Astrocyte of the spinal cord (primary cell): Measurements from ENCODE around the gene PCNA.

Experiments
- DNase-seq: peaks from one replicate; pipeline ENCODE4 v3.0.0; 2011; ENCODE audit warnings: low read depth, low spot score
- H3K4me3 ChIP-seq: 2 replicates; pipeline ENCODE4 v1.5.1; 2011; ENCODE audit warnings: low read depth, mild to moderate bottlenecking, low read length, moderate library complexity
- in situ Hi-C: cut with HindIII; loops from 2 replicates; pipeline ENCODE4 v1.10.0; 2017; ENCODE audit warnings: low sequenced_read_pairs
- TF ChIP-seq, protein P1 (sequence below): IDR thresholded peaks from 2 replicates; pipeline ENCODE4 v1.5.1; 2012; ENCODE audit warnings: low read depth, mild to moderate bottlenecking, low read length, inconsistent platforms

The PCNA gene

DNA sequence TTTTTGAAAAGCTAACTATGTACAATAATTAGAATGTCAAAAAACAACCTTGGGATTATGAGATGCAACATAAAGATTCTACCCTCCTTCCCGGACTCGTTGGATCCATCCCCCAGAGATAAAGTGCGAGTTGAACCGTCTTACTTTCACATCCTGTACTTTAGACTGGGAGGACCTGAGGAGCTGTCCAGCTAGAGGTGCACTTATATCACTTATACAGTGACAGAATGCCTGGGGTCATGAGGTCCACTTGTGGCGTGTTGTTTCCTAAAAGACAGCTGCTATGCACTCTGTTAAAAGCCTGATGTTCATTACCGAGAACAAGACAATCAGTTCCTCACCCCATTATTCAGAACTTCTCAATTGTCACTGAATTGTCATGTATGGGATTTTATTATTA lies 9.1 kb upstream of the PCNA start:
- TF ChIP-seq, protein P1, sequence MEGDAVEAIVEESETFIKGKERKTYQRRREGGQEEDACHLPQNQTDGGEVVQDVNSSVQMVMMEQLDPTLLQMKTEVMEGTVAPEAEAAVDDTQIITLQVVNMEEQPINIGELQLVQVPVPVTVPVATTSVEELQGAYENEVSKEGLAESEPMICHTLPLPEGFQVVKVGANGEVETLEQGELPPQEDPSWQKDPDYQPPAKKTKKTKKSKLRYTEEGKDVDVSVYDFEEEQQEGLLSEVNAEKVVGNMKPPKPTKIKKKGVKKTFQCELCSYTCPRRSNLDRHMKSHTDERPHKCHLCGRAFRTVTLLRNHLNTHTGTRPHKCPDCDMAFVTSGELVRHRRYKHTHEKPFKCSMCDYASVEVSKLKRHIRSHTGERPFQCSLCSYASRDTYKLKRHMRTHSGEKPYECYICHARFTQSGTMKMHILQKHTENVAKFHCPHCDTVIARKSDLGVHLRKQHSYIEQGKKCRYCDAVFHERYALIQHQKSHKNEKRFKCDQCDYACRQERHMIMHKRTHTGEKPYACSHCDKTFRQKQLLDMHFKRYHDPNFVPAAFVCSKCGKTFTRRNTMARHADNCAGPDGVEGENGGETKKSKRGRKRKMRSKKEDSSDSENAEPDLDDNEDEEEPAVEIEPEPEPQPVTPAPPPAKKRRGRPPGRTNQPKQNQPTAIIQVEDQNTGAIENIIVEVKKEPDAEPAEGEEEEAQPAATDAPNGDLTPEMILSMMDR, result no peak
- no peak overlapping the region for H3K4me3 ChIP-seq
- in situ Hi-C loops, result no loop called here
- DNase-seq, result no peak

- DNase-seq, result no peak
- TF ChIP-seq, protein P1, result no peak
- in situ Hi-C loops, result no loop called here
- H3K4me3 ChIP-seq, result peak overlapping the region; percentile 82
Observed at GRCh38 chr20:5127859-5128424, 8.2 kb upstream of the PCNA start.

- H3K4me3 ChIP-seq, result peak overlapping the region; percentile 82
- TF ChIP-seq, protein P1, result no peak
- DNase-seq, result peak; percentile 41
- in situ Hi-C loops, result no loop called here
Observed at GRCh38 chr20:5127204-5127858, 7.6 kb upstream of the PCNA start.

DNA sequence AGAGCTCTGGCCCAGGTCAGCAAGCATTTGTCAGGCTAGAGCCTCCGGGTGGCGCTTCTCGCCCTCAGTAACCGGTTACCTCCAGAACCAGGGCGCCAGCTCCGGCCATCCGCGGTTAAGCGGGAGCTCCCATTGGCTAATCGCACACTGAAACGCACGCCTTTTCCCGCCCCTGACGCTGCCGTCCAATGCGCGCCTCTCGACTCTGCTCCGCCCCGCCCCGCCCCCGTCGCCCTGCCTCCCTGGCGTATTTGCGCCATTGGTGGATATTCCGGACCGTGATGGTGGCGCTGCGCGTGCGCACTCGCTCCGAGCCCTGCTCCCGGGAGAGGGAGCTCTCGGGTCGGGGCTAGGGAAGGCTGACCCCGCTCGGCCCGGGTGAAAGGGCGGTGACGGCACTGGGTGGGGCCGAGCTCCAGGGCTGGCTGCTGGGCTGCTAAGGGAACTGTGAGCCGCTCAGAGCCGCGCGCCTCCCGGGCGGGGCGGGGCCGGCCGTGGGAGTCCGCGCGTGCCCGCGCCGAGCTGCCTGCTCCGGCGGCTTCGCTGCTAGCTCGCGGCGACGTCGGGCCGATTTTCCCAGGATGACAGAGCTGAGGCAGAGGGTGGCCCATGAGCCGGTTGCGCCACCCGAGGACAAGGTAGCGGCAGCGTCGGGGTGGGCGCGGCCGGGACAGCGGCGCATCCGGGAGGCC lies 6.9 kb upstream of the PCNA start, which contains the start of gene CDS2:
Gene CDS2 (plus strand): TSS at position 497 of the 692 bp plus-strand sequence. CDS start 85 bp downstream, at position 582.
- DNase-seq, result peak; percentile 99
- H3K4me3 ChIP-seq, result peak within 1 kb of the TSS; percentile 82
- in situ Hi-C loops, result no loop called here
- TF ChIP-seq, protein P1, result peak; percentile 59

GRCh38 chr20:5122873-5123260 lies 3.1 kb upstream of the PCNA start:
- no peak for DNase-seq
- H3K4me3 ChIP-seq, result no peak overlapping the region
- TF ChIP-seq, protein P1, result no peak
- in situ Hi-C loops, result no loop called here

- TF ChIP-seq, protein P1, result no peak
Observed at GRCh38 chr20:5120185-5120476, 373 bp upstream of the PCNA start.

More at GRCh38 chr20:5120185-5120476, 373 bp upstream of the PCNA start:
- H3K4me3 ChIP-seq, result peak overlapping the region; percentile 94
- no peak for DNase-seq
- in situ Hi-C loops, result no loop called here
